ENCODE measurements around the gene PLEKHB2. TPM values are rescaled to one million over a fixed set of nuclear protein-coding genes. Genes with fewer than 3 reads are reported as not detected.
"Not testable (repeated sequence)": the region's sequence is repeated elsewhere in the genome, so short reads cannot be mapped to it uniquely, and the experiment has no call there.

The PLEKHB2 gene
- total RNA-seq, 3 donors from 2014 or later = 73.8 to 129 (median 124) TPM

GRCh38 chr2:131077182-131077846, 27.8 kb upstream of the PLEKHB2 start:
- H3K4me1 ChIP-seq (ENCODE audit: low read depth) = peaks cover 5% of the 10 kb centered on the region
- no peaks in the 10 kb centered on the region for H3K9me3 ChIP-seq
- no peak for TF ChIP-seq CTCF (IDR thresholded peaks at IDR 0.05)
- H3K4me3 ChIP-seq = no peak overlapping the region
- peaks cover 8% of the 10 kb centered on the region for H3K36me3 ChIP-seq (ENCODE audit: low read depth)
- intact Hi-C loops (cut with DNase I, micrococcal nuclease) = no loop called here
- ATAC-seq (no peak), DNase-seq (no peak)

GRCh38 chr2:131077966-131078365, 27.2 kb upstream of the PLEKHB2 start:
- intact Hi-C loops (cut with DNase I, micrococcal nuclease) = no loop called here

GRCh38 chr2:131079931-131080330, 25.2 kb upstream of the PLEKHB2 start:
- H3K9me3 ChIP-seq; H3K4me1 ChIP-seq (ENCODE audit: low read depth); H3K4me3 ChIP-seq; DNase-seq; intact Hi-C loops (cut with DNase I, micrococcal nuclease); ATAC-seq; H3K36me3 ChIP-seq (ENCODE audit: low read depth): not testable (repeated sequence)

More at GRCh38 chr2:131077966-131078365, 27.2 kb upstream of the PLEKHB2 start:
- peaks cover 5% of the 10 kb centered on the region for H3K4me1 ChIP-seq (ENCODE audit: low read depth)
- no peaks in the 10 kb centered on the region for H3K9me3 ChIP-seq
- no peak for TF ChIP-seq CTCF (IDR thresholded peaks at IDR 0.05)
- DNase-seq (no peak), ATAC-seq (no peak)
- H3K36me3 ChIP-seq (ENCODE audit: low read depth) = peaks cover 8% of the 10 kb centered on the region
- no peak overlapping the region for H3K4me3 ChIP-seq

- H3K9me3 ChIP-seq = no peaks in the 10 kb centered on the region
- no peak for TF ChIP-seq CTCF (IDR thresholded peaks at IDR 0.05)
- peaks cover 8% of the 10 kb centered on the region for H3K36me3 ChIP-seq (ENCODE audit: low read depth)
- DNase-seq (no peak), ATAC-seq (no peak)
- H3K4me3 ChIP-seq = no peak overlapping the region
- intact Hi-C loops (cut with DNase I, micrococcal nuclease) = no loop called here
- H3K4me1 ChIP-seq (ENCODE audit: low read depth) = peaks cover 1% of the 10 kb centered on the region
These were observed 23.9 kb upstream of the PLEKHB2 start for GRCh38 chr2:131081190-131081589.

- DNase-seq (no peak), ATAC-seq (no peak)
- intact Hi-C loops (cut with DNase I, micrococcal nuclease) = no loop called here
- Histone ChIP-seq H3K4me1 (ENCODE audit: low read depth) (peaks cover 5% of the 10 kb centered on the region), H3K36me3 (ENCODE audit: low read depth) (peaks cover 15% of the 10 kb centered on the region), H3K4me3 (no peak overlapping the region), H3K9me3 (no peaks in the 10 kb centered on the region)
- no peak for TF ChIP-seq CTCF (IDR thresholded peaks at IDR 0.05)
These were observed 19.5 kb upstream of the PLEKHB2 start for GRCh38 chr2:131085646-131086045.

GRCh38 chr2:131092458-131093005, 12.6 kb upstream of the PLEKHB2 start:
- Histone ChIP-seq H3K9me3 (no peaks in the 10 kb centered on the region), H3K36me3 (ENCODE audit: low read depth) (peaks cover 10% of the 10 kb centered on the region), H3K4me1 (ENCODE audit: low read depth) (peaks cover 17% of the 10 kb centered on the region), H3K4me3 (peak overlapping the region; percentile 61)
- intact Hi-C loops (cut with DNase I, micrococcal nuclease) = no loop called here
- DNase-seq = peak in 1 of 3 donors; percentile 40
- ATAC-seq = peak; percentile 40
- no peak for TF ChIP-seq CTCF (IDR thresholded peaks at IDR 0.05)
